Osteoblast (primary cell): ENCODE data around the gene SCGB1C1. TPM values are rescaled to one million over a fixed set of nuclear protein-coding genes. Genes with fewer than 3 reads are reported as not detected.

Experiments used
- DNase-seq: peaks from one replicate; pipeline ENCODE4 v3.0.0; 2011; ENCODE audit warnings: low spot score, mixed read lengths; ENCODE audit not compliant: insufficient read length; ENCODE audit errors: missing footprints
- H2AFZ ChIP-seq: 2 replicates; pipeline ENCODE4 v1.6.0; 2011; ENCODE audit warnings: mild to moderate bottlenecking, low read length
- H3K27ac ChIP-seq: 2 replicates; pipeline ENCODE4 v1.5.1; 2011; ENCODE audit warnings: mild to moderate bottlenecking, low read depth, low read length, moderate library complexity
- H3K27me3 ChIP-seq: 2 replicates; pipeline ENCODE4 v1.6.0; 2012; ENCODE audit warnings: mild to moderate bottlenecking, control low read depth, inconsistent platforms, low read length, moderate library complexity; ENCODE audit not compliant: insufficient read depth
- H3K36me3 ChIP-seq: 2 replicates; pipeline ENCODE4 v1.5.1; 2011; ENCODE audit warnings: mild to moderate bottlenecking, low read length, control low read depth, moderate library complexity; ENCODE audit not compliant: insufficient read depth
- H3K4me1 ChIP-seq: 2 replicates; pipeline ENCODE4 v1.5.1; 2011; ENCODE audit warnings: mild to moderate bottlenecking, low read length, control low read depth, moderate library complexity; ENCODE audit not compliant: insufficient read depth
- H3K4me2 ChIP-seq: 2 replicates; pipeline ENCODE4 v1.6.0; 2011; ENCODE audit warnings: mild to moderate bottlenecking, low read length; ENCODE audit not compliant: insufficient read depth
- H3K4me3 ChIP-seq: fragments of 200-600 bp; sonication (generic); 3 replicates; pipeline ENCODE4 v1.5.1; 2012; ENCODE audit warnings: mild to moderate bottlenecking, low read length, inconsistent platforms; ENCODE audit not compliant: insufficient read depth
- H3K79me2 ChIP-seq: 2 replicates; pipeline ENCODE4 v1.6.0; 2012; ENCODE audit warnings: mild to moderate bottlenecking, low read length, control low read depth, inconsistent platforms; ENCODE audit not compliant: insufficient read depth
- H3K9me3 ChIP-seq: 2 replicates; pipeline ENCODE4 v1.5.1; 2011; ENCODE audit warnings: low read depth, low read length, control low read depth
- H4K20me1 ChIP-seq: 2 replicates; pipeline ENCODE4 v1.6.0; 2012; ENCODE audit warnings: mild to moderate bottlenecking, low read length, control low read depth; ENCODE audit not compliant: insufficient read depth
- total RNA-seq: library from RNA; depleted of rRNA; stranded (reverse); fragments of >200 nt; gene quantifications from 2 replicates; pipeline ENCODE4 v1.2.3, GENCODE V29; 2012
- TF ChIP-seq, protein P1 (sequence below): IDR thresholded peaks from 2 replicates; pipeline ENCODE4 v1.5.1; 2011; ENCODE audit warnings: mild to moderate bottlenecking, low read depth, low read length, moderate library complexity; ENCODE audit errors: extremely low read depth

The SCGB1C1 gene
- total RNA-seq, 1 donor, result not detected

DNA sequence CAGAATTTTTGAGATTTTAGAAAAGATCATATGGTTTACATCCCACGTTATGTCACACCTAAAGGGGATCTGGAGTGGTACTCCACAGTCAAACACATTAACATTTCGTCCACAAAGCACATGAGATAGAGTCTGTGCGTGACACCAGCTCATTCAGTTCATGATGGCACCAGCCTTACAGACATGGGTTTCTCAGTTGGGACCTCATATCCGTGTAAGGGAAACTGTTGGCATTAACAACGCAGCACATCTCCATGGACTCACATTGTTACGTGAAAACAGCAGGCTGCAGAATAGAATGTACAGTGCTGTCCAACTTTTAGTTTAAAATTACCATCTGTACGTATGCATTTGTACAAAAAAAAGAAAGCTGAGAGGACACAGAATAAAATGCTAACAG is 28.7 kb downstream of the SCGB1C1 start:
- H3K27me3 ChIP-seq, result no peaks in the 10 kb centered on the region
- no peaks in the 10 kb centered on the region for H3K79me2 ChIP-seq
- H3K9me3 ChIP-seq, result no peaks in the 10 kb centered on the region
- no peak overlapping the region for H3K4me3 ChIP-seq
- peaks cover 3% of the 10 kb centered on the region for H4K20me1 ChIP-seq
- H2AFZ ChIP-seq, result no peak overlapping the region
- H3K4me2 ChIP-seq, result no peak overlapping the region
- peaks cover 8% of the 10 kb centered on the region for H3K4me1 ChIP-seq
- no peak for DNase-seq
- H3K36me3 ChIP-seq, result no peaks in the 10 kb centered on the region
- no peak overlapping the region for H3K27ac ChIP-seq
- TF ChIP-seq, protein P1, sequence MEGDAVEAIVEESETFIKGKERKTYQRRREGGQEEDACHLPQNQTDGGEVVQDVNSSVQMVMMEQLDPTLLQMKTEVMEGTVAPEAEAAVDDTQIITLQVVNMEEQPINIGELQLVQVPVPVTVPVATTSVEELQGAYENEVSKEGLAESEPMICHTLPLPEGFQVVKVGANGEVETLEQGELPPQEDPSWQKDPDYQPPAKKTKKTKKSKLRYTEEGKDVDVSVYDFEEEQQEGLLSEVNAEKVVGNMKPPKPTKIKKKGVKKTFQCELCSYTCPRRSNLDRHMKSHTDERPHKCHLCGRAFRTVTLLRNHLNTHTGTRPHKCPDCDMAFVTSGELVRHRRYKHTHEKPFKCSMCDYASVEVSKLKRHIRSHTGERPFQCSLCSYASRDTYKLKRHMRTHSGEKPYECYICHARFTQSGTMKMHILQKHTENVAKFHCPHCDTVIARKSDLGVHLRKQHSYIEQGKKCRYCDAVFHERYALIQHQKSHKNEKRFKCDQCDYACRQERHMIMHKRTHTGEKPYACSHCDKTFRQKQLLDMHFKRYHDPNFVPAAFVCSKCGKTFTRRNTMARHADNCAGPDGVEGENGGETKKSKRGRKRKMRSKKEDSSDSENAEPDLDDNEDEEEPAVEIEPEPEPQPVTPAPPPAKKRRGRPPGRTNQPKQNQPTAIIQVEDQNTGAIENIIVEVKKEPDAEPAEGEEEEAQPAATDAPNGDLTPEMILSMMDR, result no peak

DNA sequence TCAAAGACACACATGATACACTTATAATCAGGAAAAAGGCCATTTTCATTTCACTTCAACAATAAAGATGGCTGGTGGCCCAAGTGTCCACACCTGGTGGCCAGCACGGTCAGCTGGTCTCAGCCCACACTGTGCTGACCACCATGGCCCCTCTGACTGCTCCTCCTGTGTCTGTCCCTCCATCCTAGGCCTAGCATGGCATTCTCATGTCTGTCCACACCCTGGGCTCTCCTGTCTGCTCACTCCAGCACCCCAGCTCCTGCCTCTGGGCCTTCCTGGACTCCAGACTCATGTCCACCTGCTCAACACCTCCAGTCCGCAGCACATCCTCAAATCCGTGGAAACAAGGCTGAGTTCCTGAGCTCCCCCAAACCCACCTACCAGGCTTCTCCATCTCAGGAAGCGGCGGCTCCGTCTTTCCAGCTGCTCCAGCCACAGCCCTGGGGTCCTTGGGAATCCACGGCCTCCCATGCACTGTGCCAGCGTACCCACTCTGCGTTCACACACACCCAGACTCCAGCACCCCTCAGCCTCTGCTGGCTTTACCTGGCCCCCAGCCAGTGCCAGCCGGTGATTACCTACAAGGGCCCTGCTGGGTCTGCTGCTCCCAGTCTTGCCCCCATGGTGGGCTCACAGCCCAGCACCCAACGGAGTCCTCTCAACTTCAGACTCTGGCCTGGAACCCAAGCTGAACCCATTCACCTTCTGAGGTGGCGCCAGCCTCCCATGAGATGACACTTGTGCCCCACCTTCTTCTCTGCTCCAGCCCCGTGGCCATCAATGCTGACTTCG is 29.3 kb downstream of the SCGB1C1 start:
- no peaks in the 10 kb centered on the region for H3K27me3 ChIP-seq
- H3K9me3 ChIP-seq, result no peaks in the 10 kb centered on the region
- H3K4me2 ChIP-seq, result no peak overlapping the region
- peaks cover 3% of the 10 kb centered on the region for H4K20me1 ChIP-seq
- H3K36me3 ChIP-seq, result no peaks in the 10 kb centered on the region
- H2AFZ ChIP-seq, result no peak overlapping the region
- H3K4me1 ChIP-seq, result peaks cover 8% of the 10 kb centered on the region
- H3K79me2 ChIP-seq, result no peaks in the 10 kb centered on the region
- no peak overlapping the region for H3K4me3 ChIP-seq
- TF ChIP-seq, protein P1, result no peak
- no peak overlapping the region for H3K27ac ChIP-seq
- DNase-seq, result peak; percentile 54

DNA sequence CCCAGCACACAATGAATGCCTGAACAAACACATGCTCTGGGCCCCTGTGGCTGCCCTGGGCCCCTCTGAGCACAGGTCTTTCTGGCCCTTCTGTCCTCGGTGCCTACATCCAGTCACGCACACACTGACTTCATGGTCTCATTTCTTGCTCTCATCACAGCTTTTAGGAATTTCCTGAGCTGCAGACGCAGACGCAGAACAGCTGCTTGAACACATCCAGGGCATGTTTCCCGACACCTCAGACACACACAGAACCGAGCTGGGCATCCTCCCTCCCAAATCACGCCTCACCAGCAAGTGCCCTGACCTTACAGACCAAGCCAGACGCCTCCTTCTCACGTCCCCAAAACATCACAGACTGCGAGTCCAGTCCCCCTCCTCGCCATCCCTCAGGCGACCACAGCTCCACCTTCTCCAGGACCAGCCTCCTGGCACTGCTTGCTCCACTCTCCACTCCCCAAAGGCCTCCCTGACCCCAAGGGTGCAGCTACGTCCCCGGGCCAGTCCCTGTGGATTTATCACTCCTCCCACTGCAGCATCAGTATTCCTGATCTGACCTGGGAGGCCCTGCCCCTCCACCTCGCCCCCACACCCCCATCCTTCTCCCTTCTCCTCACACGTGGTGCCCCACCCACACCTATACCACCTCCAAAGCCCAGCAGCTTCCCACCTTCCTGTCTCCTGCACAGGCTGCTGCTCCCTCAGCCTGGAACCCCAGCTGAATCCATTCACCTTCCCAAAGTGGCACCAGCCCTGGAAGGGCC is 30.3 kb downstream of the SCGB1C1 start:
- DNase-seq, result no peak
- H3K4me1 ChIP-seq, result peaks cover 8% of the 10 kb centered on the region
- TF ChIP-seq, protein P1, result no peak
- peaks cover 3% of the 10 kb centered on the region for H3K79me2 ChIP-seq
- H3K27me3 ChIP-seq, result no peaks in the 10 kb centered on the region
- H3K4me3 ChIP-seq, result no peak overlapping the region
- H3K36me3 ChIP-seq, result no peaks in the 10 kb centered on the region
- H2AFZ ChIP-seq, result no peak overlapping the region
- peaks cover 3% of the 10 kb centered on the region for H4K20me1 ChIP-seq
- no peak overlapping the region for H3K27ac ChIP-seq
- H3K4me2 ChIP-seq, result no peak overlapping the region
- no peaks in the 10 kb centered on the region for H3K9me3 ChIP-seq

DNA sequence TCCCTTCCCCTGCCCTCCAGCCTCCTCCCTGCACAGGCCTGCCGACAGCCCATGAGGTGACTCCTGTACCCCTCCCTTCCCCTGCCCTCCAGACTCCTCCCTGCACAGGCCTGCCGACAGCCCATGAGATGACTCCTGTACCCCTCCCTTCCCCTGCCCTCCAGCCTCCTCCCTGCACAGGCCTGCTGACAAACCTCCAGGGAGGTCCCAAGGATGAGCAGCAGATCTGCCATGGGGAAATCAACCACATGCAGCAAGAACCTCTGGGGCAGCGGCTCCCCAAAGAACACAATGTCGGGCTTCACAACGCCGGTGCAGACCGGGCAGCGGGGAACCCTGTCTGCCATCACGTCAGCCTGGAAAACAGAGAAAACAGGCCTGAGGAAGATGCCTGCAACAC is 31.0 kb downstream of the SCGB1C1 start:
- Histone ChIP-seq H3K27me3 (no peaks in the 10 kb centered on the region), H3K4me3 (no peak overlapping the region), H3K27ac (no peak overlapping the region), H3K4me1 (peaks cover 8% of the 10 kb centered on the region), H3K79me2 (peaks cover 3% of the 10 kb centered on the region), H3K4me2 (no peak overlapping the region), H4K20me1 (peaks cover 3% of the 10 kb centered on the region), H2AFZ (no peak overlapping the region), H3K9me3 (no peaks in the 10 kb centered on the region), H3K36me3 (no peaks in the 10 kb centered on the region)
- TF ChIP-seq, protein P1, result no peak
- DNase-seq, result no peak
